ENCODE measurements around the gene ATOX1. TPM values are rescaled to one million over a fixed set of nuclear protein-coding genes. Genes with fewer than 3 reads are reported as not detected.

Gene ATOX1
- total and polyA plus RNA-seq, 9 of the 15 experiments (the other 6 are each of a cell fraction or from before 2014, with no cell fraction given), result 59.2 to 318 (median 86.2) TPM

DNA sequence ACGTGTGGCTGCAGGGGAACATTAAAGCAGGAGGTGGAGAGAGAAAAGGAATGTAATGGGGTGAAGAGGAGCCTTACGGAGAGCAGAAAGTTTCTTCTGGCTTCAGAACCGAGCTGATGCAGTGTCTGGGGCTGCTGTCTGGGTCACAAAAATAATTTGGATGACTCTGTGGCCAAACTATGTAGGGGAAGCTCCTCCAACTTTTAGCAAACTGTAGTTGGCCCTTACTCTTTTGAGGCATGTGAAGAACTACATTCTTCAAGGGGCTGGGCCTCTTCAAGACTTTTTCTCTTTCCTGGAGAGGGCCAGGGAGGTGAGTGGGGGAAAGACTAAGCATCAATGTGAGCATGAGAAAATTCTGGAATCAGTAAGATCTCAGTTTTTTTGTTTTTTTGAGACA is 39.8 kb downstream of the ATOX1 start:
- H3K9ac ChIP-seq (ENCODE audit: insufficient read depth in 1 of 2, low read depth in 2 of 2, low read length in 2 of 2), result no peak overlapping the region
- WGBS (ENCODE audit: insufficient coverage, low coverage, missing lambda C conversion rate), result 13% methylated on average over 3 of the region's 3 CpGs
- H3K4me2 ChIP-seq (ENCODE audit: insufficient read depth, low read length), result no peak overlapping the region
- H3K27me3 ChIP-seq (ENCODE audit: control insufficient read depth in 2 of 2, insufficient read depth in 2 of 2, low read length in 2 of 2), result no peaks in the 10 kb centered on the region; a peak in 1 of 5 replicates
- FAIRE-seq (no peak), DNase-seq (ENCODE audit: extremely low read depth in 1 of 4, low spot score in 3 of 4) (no peak), ATAC-seq (no peak)
- POLR2A ChIA-PET, result no interaction called here
- no peaks in the 10 kb centered on the region; a peak in 1 of 5 replicates for H3K4me1 ChIP-seq (replicated peaks in 1 of 2; ENCODE audit: control insufficient read depth in 2 of 2, insufficient read depth in 2 of 2, low read length in 2 of 2)
- H3K79me2 ChIP-seq (ENCODE audit: control insufficient read depth, insufficient read depth, low read length), result no peaks in the 10 kb centered on the region
- no peaks in the 10 kb centered on the region for H3K9me3 ChIP-seq (replicated peaks; ENCODE audit: control insufficient read depth, insufficient read depth, low read depth, low read length)
- no peak overlapping the region for H3K27ac ChIP-seq (ENCODE audit: extremely low read depth, low read depth, low read length)
- BruUV-seq (replicated peaks), result no TSS peak
- no peaks in the 10 kb centered on the region for H3K9me1 ChIP-seq (ENCODE audit: control insufficient read depth, insufficient read depth, low read length)
- H4K20me1 ChIP-seq (replicated peaks; ENCODE audit: control insufficient read depth, insufficient read depth, low read length), result no peaks in the 10 kb centered on the region
- intact Hi-C loops (cut with micrococcal nuclease), result loop anchor here (1.0 kb wide), 1 partner anchor 59 kb away; no protein-coding TSS in a partner anchor
- H3K4me3 ChIP-seq, result no peak overlapping the region
- H3K36me3 ChIP-seq (ENCODE audit: control insufficient read depth, insufficient read depth, low read length), result no peaks in the 10 kb centered on the region
- TF ChIP-seq MIER1 (IDR thresholded peaks at IDR 0.05; ENCODE audit: low read depth) (no peak), ZNF75A (CRISPR knock-in tag; IDR thresholded peaks at IDR 0.05) (no peak)
- in situ Hi-C loops (cut with MboI), result no loop called here
- no peak overlapping the region for H2AFZ ChIP-seq (ENCODE audit: low read depth, low read length)
- CTCF ChIA-PET (ENCODE audit: low intra/inter-chr PET ratio), result interaction anchor here (2.0 kb wide), 1 partner anchor 60 kb away, joined by 6 read pairs; no protein-coding TSS in a partner anchor

GRCh38 chr5:151718153-151718552 is 40.3 kb downstream of the ATOX1 start:
- FAIRE-seq (no peak), ATAC-seq (no peak), DNase-seq (ENCODE audit: extremely low read depth in 1 of 4, low spot score in 3 of 4) (no peak)
- ChIA-PET CTCF (ENCODE audit: low intra/inter-chr PET ratio) (interaction anchor here (2.0 kb wide), 1 partner anchor 60 kb away, joined by 6 read pairs; no protein-coding TSS in a partner anchor), POLR2A (interaction anchor here (0.7 kb wide), 1 partner anchor 12 kb away, joined by 3 read pairs; no protein-coding TSS in a partner anchor)
- no peak overlapping the region for H3K27ac ChIP-seq (ENCODE audit: extremely low read depth, low read depth, low read length)
- no TSS peak for BruUV-seq (replicated peaks)
- WGBS (ENCODE audit: insufficient coverage, low coverage, missing lambda C conversion rate), result 0% methylated on average over 2 of the region's 2 CpGs
- H3K79me2 ChIP-seq (ENCODE audit: control insufficient read depth, insufficient read depth, low read length), result no peaks in the 10 kb centered on the region
- no peaks in the 10 kb centered on the region; a peak in 1 of 5 replicates for H3K4me1 ChIP-seq (replicated peaks in 1 of 2; ENCODE audit: control insufficient read depth in 2 of 2, insufficient read depth in 2 of 2, low read length in 2 of 2)
- no peak overlapping the region for H3K9ac ChIP-seq (ENCODE audit: insufficient read depth in 1 of 2, low read depth in 2 of 2, low read length in 2 of 2)
- no peak overlapping the region for H3K4me3 ChIP-seq
- H3K36me3 ChIP-seq (ENCODE audit: control insufficient read depth, insufficient read depth, low read length), result no peaks in the 10 kb centered on the region
- H4K20me1 ChIP-seq (replicated peaks; ENCODE audit: control insufficient read depth, insufficient read depth, low read length), result no peaks in the 10 kb centered on the region
- H2AFZ ChIP-seq (ENCODE audit: low read depth, low read length), result no peak overlapping the region
- H3K9me3 ChIP-seq (replicated peaks; ENCODE audit: control insufficient read depth, insufficient read depth, low read depth, low read length), result no peaks in the 10 kb centered on the region
- in situ Hi-C loops (cut with MboI) (no loop called here), intact Hi-C loops (cut with micrococcal nuclease) (no loop called here)
- H3K9me1 ChIP-seq (ENCODE audit: control insufficient read depth, insufficient read depth, low read length), result no peaks in the 10 kb centered on the region
- no peak overlapping the region for H3K4me2 ChIP-seq (ENCODE audit: insufficient read depth, low read length)
- no peak for TF ChIP-seq ATF2 (CRISPR knock-in tag; IDR thresholded peaks at IDR 0.05)
- no peak for TF ChIP-seq HEY1 (CRISPR knock-in tag; IDR thresholded peaks at IDR 0.05; ENCODE audit: borderline replicate concordance)
- TF ChIP-seq NFRKB (IDR thresholded peaks at IDR 0.05; ENCODE audit: low read depth), result no peak
- TF ChIP-seq KAT7 (CRISPR knock-in tag; IDR thresholded peaks at IDR 0.05; ENCODE audit: borderline replicate concordance), result no peak
- TF ChIP-seq RNF219 (CRISPR knock-in tag; IDR thresholded peaks at IDR 0.05), result no peak
- no peaks in the 10 kb centered on the region; a peak in 1 of 5 replicates for H3K27me3 ChIP-seq (ENCODE audit: control insufficient read depth in 2 of 2, insufficient read depth in 2 of 2, low read length in 2 of 2)
